Tongue (tissue), 2 donors: ENCODE data around the gene HIRIP3. TPM values are rescaled to one million over a fixed set of nuclear protein-coding genes. Genes with fewer than 3 reads are reported as not detected.
"Not testable (repeated sequence)": the region's sequence is repeated elsewhere in the genome, so short reads cannot be mapped to it uniquely, and the experiment has no call there.

Experiments
- DNase-seq: peaks from one replicate; pipeline ENCODE4 v3.0.0-alpha.2; 2015
- total RNA-seq: library from RNA; depleted of rRNA; stranded (reverse); fragments of >200 nt; gene quantifications from one replicate; pipeline ENCODE4 v1.2.3, GENCODE V29; 2014

The HIRIP3 gene
- total RNA-seq, 1 donor from 2014 or later, result 13.1 TPM

DNA sequence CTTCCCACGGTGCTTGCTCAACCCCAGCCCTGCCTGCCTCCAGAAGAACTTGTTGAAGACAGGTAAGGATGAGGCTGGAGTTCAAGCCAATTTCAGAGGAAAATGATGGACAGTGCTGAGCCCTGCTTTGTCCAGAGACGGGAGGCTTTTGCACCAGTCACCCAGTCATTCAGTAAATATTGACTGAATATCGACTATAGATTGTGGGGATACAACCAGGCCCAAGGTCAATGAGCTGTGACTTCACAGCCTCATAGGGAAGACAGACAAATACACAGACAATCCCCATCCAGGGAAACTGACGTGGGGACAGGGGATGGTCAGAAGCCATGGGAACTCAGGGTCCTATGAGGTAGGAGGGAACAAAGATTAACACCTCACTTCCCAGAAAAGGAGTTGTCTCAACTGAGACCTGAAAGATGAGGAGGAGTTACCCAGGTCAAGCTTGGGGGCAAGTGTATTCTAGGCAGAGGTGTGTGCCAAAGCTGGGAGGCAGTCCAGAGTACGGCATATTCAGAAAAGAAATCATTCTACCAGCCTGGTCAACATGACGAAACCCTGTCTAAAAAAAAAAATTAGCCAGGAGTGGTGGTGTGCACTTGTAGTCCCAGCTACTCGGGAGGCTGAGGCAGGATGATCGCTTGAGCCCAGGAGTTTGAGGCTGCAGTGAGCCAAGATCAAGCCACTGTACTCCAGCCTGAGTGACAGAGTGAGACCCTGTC, 21.3 kb upstream of the HIRIP3 start:
- no peak for DNase-seq

DNA sequence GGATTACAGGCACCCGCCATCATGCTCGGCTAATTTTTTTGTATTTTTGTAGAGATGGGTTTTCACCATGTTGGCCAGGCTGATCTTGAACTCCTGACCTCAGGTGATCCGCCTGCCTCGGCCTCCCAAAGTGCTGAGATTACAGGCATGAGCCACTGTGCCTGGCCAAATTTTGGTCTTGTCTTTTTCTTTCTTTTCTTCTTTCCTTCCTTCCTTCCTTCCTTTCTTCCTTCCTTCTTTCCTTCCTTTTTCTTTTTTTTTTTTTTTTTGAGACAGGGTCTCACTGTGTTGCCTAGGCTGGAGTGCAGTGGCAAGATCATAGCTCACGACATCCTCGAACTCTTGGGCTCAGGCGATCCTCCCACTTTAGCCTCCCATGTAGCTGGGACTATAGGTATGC, 20.0 kb upstream of the HIRIP3 start:
- not testable (repeated sequence) for DNase-seq

DNA sequence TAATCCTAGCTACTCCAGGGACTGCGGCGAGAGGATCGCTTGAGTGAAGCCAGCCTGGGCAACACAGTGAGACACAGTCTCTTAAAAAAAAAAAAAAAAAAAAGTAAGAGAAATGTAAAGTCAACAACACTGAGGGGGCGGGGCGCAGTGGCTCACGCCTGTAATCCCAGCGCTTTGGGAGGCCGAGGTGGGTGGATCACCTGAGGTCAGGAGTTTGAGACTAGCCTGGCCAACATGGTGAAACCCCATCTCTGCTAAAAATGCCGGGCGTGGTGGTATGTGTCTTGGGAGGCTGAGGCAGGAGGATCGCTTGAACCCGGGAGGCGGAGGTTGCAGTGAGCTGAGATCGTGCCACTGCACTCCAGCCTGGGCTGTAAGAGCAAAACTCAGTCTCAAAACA, 17.2 kb upstream of the HIRIP3 start:
- DNase-seq, result not testable (repeated sequence)

DNA sequence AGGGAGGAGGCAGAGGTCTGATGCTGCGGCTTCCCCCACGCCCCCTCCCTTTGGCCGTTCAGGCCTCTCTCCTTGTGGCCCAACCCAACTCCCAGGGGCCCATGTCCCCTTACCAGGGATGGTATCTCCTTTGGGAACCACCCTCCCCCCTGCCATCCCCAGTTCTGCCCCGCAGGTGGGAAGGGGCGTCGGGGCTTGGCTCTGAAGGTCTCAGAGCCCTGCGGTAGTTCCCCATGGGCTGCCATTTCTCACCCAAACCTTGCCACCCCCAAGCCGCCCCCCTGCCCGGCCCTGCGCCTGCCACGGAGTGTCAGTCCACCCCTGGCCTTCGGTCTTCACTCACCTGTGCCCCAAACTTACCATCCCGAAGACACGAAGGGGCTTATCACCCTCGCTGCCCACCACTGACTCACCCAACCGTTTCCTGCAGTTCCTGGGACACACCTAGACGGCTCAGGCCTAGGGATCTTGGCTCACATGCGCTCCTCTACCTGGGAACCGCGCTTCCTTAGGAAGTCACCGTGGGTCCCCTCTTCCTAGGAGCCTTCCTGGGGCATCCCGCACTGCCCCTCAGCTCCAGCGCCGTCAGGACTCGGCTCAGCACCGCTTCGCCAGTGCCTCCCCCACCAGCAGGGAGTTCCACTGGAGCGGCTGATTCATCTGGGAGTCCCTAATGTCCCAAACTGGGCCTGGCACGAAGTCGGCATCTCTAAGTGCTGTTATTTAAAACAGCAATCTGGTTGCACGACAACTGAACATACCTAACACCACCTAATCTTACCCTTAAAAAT, 16.5 kb upstream of the HIRIP3 start:
- DNase-seq, result no peak

DNA sequence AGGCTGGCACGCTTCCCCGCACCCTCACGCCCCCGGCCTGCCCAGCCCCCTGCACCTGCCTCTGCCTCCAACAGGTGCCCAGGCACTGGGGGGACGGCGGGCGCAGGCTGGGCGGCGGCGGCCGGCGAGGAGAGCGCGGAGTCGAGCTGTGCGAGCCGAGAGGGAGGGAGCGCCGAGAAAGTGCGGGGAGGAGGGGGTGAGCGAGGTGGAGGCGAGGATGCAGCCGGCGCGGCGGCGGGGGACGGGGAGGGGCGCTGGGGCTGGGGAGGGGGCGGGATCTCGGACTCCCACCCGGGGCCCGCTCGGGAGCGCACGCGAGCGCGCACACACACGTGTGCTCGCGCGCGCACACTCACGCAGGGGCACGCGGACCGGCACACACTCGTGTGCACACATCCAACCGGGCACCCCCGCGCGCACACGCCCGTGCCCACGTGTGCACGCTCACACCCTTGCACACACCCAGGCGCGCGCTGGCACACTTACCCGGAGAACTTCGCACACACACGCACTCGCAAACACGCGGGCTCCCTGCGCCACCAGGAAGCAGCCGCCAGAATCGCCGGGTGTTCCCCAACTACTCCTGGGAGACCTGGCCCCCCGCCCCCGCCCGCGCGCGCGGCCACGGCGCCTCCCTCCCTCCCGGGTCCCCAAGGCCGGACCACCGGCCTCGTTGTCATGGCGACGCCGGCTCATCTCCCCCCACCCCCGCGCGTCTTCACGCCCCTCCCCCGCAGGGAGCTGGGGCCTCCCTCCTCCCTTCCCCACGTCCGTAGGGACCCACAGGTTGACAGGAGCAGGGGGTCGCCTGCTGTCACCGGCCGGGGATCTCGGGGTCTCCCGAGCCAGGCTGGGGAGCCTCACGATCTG, 15.7 kb upstream of the HIRIP3 start, which contains the start of gene DOC2A:
Gene DOC2A, minus strand, starts transcription at position 184 of the 870 bp plus-strand sequence. CDS start 805 bp downstream, outside the sequence.
- DNase-seq, result peak; percentile 39

DNA sequence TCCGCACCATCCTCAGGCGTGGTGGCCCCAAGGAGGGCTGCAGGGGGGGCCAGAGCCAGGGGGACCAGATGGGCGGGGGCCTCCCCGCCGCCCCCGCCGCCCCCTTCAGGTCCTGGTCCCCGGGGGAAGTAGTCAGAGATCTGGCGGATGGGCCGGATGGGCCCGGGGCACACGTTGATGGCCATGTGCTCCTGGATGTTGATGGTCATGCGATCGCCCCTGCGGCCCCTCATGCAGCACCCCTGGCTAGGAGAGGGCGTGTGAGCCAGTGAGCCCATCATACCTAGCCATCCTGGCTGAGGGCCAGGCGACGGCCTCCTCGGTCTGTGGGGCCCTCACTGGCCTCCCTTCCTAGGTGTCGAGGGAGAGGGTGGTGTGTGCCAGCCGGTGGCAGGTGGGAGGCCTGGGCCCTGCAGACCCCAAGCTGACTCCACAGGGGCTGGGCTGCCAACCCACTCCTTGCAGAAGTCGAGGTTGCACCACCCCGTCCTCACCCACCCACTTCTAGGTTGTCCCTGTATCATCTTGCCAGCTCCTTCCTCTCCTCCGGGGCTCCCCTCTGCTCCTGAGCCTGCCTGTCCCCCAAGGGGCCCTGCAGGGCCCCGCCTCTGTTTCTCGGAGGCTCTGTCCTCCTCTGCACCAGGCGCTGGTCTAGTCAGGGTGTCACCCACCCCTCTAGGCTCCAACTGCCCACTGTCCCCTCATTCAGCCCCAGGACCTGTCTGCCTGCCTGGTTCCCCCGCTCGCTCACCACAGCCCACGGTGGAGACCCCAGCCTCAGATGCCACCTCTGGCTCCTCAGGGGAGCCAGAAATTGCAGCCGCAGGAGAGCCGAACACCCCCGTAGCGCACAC, 14.8 kb upstream of the HIRIP3 start:
- DNase-seq, result no peak

DNA sequence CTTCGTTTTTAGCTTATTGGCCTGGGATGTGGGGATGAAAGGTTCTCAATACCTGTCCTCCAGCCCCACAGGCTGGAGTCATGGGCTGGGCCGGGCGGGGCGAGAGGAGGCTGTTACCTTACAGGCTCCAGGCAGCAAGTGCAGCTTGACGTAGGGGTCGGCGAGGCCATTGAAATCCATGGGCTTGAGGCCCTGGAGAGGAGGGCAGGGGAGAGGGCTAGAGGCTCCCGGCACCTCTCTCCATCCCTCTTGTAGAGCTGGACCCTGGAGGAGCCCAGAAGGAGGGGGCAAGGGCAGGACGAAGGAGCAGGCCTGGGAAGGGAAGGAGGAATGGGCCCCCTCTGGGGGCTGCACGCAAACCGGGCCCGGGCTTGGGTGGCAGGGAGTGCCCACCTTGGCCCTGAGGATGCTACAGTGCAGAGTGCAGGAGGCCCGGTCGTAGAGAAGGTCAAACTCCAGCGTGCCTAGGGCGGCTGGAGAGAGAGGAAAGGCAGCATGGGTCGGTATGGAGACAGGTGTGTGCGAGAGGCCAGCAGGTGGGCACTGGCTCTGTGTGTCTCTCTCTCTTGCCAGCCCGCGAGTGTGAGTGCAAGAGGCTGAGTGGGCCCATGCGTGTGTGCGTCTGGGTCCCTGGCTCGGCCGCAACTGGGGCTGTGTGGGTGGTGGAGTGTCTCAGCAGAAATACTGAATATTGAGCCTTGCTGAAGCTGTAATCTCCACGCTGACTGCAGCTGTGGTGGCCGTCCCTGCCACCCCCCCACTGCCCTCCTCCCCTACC, 13.9 kb upstream of the HIRIP3 start:
- no peak for DNase-seq

DNA sequence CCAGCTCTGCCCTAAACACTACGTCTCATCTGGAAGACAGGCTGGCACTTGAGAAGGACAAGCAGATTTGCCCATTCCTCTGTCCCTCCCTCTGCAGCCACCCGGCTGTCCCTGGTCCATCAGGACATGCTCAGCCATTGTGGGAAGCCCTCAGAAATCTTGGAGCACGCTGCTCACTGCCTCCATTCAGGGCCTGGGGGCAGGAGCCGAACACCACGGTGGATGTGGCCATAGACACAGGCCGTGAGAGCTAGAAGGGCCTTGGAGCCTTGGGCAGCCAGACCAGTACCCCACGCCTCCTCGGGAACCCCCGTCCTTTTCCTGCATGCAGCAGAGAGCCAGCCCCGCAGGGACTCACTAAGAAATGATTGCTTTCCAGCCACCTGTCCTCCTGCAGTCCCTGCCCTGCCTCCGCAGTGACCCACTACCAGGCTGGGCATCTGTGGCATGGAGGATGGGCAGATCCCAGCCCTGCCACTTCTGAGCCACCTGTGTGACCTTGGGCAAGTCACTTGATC, 12.0 kb upstream of the HIRIP3 start:
- no peak for DNase-seq

DNA sequence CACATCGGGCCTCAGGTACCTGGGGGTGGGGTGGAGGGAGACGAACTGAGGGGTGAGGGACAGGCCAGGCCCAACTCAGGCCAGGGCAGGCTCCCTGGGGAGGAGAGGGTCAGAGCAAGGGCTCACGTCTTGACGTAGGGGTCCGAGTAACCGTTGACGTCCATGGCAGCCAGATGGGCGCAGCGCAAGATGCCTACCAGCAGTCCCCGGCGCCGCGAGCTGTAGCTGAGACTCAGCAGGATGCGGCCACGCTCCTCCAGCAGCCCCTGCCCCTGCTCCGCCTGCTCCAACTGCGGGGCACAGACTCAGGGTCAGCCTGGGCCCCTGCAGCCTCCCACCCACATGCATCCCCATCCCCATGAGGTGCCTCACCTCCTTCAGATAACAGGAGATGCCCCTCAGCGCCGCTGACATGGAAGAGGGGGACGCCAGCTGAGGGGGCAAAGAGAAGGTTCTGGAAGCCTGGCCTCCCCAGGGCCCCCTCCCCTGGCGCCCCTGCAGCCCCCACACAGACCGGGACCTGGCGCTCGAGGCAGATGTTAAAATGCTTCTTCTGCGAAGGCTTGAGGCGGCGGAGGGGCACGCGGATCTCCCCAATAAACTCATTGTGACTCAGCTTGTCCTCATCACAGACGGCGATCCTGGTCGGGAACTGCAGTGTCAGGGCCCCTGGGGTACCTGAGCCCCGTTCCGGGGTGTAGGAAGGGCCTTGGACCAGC, 11.4 kb upstream of the HIRIP3 start:
- DNase-seq, result no peak

DNA sequence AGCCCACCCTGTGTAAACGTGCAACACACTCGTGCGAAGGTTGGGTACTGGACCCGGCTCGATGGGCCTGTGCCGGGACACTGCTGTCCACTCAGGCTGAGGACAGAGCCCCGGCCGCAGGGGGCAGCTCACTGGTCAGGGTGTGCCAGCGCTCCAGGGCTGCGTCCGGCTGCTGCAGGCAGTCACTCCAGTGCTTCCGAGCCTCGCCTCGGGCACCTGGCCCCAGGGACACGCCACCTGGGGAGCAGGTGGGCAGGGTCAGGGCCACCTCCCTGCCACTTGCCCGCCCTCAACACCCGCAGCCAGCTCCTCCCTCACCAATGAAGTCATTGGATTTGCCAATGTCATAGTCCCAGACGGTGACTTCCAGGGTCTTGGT, 10.7 kb upstream of the HIRIP3 start:
- DNase-seq, result no peak

DNA sequence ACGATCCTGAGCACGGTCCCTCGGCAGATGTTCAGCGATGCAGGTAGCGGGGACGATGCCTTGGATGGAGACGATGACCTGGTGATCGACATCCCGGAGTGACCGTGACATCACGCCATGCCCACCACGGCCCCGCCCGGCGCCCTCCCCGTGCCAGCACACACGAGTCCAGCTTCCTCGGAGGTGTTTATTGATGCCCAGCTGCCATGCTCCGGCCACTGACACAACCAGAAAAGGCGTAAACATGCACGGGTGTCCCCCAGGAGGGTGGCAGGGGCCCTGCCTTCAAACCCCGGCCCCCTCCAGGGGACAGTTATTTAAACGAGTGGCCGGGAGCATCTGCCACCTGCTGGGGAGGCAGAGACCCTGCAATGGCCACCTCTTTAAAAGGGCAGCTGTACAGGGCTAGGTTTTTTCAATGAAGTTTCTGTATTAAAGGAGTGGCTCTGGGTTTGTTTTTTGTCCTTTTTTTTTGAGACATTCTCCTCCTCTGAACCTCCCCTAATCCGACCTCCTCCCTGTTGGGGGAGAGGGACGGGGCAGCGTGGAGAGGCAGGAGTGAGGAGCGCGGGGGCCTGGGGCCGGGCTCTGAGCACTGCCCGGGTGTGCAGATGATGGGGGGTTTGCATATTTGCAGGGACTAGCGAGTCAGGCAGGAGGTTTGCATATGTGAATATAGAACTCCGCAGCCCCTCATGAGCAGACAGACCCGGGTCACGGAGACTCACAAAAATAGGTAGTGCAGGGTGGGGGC, 10.1 kb upstream of the HIRIP3 start:
- peak; percentile 51 for DNase-seq

DNA sequence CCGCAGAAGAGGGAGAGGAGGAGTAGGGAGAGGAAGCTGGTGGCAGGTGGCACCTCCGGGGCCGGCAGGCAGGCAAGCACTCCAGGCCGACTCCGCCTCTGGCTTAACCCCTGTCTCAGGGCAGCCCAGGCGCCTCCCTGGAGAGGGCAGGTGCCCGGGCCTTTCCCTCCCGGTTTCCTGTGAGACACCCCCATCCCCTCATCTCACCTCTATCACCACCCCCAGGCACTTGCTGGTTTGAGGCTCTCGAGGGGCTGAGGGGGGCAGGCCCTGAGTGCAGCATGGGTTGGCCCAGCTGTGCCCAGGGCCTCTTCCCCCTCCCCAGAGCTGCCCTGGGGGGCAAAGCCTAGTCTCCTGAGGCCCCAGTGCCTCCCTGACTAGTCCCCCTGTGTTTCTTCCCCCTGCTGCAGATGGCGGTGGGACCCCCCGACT, 9.4 kb upstream of the HIRIP3 start:
- no peak for DNase-seq

DNA sequence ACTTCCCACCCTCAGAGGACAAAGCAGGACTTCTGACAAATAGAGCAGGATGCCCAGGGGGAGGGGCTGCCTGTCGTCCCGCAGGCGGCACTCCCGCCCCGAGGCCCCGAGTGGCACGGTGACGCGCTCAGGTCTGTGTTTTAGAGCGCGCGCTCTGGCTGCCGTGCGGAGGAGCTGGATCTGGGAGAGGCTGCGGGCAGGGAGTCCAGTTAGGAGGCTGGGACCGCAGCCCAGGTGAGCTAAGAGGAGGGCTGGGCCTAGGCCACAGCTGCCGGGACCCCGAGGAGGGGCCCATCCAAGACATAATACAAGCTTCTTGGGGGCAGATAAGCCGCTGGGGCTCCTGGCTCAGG, 9.0 kb upstream of the HIRIP3 start:
- DNase-seq, result no peak

DNA sequence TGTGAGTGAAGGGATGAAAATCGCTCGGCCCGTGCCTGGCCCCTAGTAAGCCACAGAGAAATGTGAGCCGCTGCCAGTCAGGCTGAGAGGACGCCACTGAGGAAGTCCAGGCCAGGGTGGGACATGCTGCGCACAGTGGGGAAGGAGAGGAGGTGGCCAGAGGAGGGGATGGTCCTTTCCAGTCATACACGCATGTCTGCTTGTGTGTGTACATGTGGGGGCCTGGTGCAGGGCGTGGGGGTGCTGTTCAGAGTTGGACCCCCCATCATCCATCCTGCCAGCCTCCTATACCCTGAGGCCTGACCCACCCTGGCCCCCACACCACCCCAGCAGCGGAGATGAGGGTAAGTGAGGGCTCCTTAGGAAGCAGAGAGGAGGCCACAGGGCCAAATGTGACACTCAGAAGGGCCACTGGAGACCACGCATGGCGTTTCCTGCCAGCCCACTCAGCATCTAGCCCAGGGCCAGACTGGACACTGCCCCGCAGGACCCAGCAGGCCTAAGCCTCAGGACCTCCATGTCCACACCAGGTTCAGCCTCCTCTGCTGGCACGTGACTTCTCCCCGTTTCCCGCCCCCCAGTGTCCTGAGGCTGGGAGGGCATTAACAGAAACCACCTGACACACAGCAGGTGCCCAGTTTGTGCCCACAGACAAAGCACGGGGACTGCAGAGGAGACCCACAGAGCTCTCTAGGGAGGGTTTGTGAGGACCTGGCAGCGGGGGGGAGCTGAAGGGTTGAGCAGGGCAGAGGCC, 8.4 kb upstream of the HIRIP3 start:
- no peak for DNase-seq

DNA sequence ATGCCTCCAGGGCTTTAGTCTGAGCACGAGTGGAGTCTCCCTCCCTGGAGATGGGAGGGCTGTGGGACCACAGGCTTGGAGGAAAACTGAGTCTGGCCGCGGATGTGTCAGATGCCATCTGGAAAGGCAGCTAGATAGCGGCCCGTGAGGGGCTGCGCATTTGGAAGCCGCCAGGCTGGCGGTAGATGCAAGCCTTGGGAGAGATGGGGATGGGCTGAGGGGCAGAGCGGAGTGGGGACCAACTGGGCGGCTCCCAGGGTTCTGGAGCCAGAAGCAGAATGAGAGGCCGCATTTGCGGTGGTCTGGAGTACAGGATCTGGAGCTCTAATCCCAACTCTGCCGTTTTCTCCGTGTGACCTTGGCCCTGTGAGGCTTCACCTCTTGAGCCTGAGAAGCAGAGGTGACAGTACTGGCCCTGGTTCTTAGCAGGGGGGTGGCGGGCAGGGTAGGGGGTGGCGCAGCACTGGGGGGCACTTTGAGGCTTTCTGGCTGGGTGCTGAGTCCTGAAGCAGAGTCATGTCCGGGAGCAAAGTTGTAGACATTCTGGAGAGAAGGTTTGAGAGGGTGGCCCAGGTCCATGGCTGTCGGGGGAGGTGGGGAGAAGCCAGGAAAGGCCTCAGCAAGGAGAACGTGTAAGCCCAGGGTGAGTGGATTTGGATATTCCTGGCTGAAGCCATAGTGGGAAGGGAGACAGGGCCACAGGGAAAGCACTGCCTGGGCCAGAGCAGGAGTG, 7.4 kb upstream of the HIRIP3 start:
- no peak for DNase-seq

DNA sequence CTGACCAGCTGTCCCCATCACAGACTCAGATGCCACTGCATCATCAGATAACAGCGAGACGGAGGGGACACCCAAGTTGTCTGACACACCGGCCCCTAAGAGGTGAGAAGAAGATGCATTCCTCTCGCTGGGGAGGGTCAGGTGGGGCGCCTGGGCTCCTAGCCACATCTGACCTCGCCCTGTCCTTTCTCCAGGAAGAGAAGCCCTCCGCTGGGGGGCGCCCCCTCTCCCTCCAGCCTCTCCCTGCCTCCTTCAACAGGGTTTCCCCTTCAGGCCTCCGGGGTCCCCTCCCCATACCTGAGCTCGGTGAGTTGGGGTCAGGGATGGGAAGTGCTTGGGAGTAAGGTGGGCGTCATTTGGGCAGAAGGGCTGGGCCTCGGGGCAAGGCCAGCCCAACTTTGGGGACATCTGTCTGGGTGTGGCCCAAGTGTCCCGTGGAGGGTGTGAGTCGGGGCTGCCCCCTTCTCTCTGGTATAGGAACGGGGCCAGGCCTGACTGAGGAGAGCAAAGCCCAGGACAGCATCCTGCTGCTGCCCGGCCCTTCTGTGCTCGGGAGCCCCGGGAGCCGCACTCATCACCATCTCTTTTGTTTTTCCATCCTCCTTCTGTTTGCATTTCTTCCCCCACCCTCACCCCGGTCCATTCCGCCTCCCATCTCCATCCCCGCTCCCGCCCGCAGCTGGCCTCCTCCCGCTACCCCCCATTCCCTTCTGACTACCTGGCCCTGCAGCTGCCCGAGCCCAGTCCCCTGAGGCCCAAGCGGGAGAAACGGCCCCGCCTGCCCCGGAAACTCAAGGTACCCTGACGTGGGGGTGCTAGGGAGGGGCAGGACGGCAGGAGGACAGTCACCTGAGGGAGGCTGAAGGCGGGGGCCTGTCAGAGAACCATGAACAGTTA, 5.6 kb upstream of the HIRIP3 start:
- DNase-seq, result no peak

DNA sequence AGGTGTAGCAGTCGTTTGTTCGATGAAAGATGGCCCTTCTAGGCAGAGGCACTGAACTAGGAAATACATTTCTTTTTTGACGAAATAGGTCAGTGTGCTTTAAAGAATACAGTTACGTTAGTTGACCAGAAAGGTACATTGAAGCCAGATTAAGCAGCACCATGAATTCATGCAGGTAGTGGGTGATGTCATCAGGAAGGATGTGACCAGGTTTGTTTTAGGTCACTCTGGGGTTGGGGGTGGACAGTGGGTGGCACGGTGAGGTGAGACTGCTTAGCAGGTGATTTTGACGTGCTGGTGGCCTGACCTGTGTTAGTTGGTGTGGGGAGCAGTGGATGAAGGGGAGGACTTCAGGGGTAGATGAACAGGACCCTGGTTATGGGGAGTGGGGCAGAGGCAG, 4.2 kb upstream of the HIRIP3 start:
- DNase-seq, result no peak
